ENCODE data around the gene ADAD1.

DNA sequence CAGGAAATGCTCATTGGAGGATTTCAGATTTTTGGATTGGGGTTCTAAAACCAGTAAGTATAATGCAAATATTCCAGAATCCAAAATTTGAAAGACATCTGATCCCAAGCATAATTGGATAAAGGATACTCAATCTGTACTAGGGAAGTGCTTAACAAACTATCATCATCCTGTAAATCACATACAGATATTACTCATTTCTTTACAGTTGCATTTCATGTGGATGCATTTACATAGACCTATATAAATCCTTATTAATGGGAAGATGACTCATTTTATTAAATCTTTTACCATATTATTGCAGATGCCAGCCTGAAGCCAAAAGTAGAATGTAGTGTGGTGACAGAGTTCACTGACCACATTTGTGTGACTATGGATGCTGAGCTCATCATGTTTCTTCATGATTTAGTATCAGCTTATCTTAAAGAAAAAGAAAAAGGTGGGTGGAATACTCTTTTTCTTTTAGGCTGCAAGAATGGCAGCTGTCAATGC, 22.4 kb upstream of the ADAD1 start:
- TF ChIP-seq, protein P1, sequence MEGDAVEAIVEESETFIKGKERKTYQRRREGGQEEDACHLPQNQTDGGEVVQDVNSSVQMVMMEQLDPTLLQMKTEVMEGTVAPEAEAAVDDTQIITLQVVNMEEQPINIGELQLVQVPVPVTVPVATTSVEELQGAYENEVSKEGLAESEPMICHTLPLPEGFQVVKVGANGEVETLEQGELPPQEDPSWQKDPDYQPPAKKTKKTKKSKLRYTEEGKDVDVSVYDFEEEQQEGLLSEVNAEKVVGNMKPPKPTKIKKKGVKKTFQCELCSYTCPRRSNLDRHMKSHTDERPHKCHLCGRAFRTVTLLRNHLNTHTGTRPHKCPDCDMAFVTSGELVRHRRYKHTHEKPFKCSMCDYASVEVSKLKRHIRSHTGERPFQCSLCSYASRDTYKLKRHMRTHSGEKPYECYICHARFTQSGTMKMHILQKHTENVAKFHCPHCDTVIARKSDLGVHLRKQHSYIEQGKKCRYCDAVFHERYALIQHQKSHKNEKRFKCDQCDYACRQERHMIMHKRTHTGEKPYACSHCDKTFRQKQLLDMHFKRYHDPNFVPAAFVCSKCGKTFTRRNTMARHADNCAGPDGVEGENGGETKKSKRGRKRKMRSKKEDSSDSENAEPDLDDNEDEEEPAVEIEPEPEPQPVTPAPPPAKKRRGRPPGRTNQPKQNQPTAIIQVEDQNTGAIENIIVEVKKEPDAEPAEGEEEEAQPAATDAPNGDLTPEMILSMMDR (IDR thresholded peaks at IDR 0.05), result no peak
- TF ChIP-seq POLR2A (IDR thresholded peaks at IDR 0.05), result no peak
